SU-DHL-6 (cell line): ENCODE data around the gene ODF2.

Source experiments
- EZH2phosphoT487 ChIP-seq: fragments of 200-600 bp; sonication (generic), shearing (Covaris generic); conservative IDR thresholded peaks from 2 replicates; pipeline ENCODE4 v1.6.1; 2018; ENCODE audit warnings: mild to moderate bottlenecking, antibody characterized with exemption, low read length, moderate library complexity, mixed read lengths
- TF ChIP-seq, protein P1 (sequence below): fragments of 200-600 bp; sonication (generic); IDR thresholded peaks from one replicate; pipeline ENCODE4 v1.5.1; 2017; ENCODE audit warnings: antibody characterized with exemption, mild to moderate bottlenecking, low read length, moderate library complexity; ENCODE audit not compliant: insufficient read depth, poor library complexity, severe bottlenecking

DNA sequence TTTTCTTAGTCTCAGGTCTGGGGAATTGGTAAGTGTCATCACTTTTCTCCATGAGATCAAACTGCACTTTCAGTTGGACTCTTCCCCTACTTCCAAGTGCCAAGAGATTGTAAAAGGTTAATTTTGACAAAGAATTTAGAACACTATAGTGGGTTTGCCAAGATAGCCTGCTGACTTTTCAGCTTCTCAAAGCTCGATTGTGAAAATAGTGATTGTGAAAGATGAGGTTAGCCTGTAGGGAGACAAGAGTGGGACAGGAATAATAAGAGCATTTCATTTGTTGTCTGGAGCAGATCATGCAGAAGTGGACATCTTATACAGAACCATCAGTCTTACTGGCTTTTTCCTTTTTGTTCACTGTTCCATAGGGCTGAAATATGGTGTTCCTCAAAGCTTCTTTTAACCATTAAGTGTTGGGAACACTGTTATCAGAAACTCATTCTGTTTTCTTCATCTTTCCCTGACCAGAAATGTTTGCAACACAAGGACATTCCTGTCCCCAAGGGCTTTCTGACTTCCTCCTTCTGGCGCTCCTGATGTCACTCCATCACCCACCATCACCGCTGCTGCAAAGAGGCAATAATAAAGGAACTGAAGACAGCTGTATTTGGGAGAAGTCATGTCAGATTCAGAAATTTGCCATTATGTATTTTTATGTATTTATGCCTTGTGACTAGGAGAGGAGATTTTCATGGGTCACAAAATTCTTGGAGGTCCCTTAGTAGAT, 85.0 kb downstream of the ODF2 start:
- TF ChIP-seq, protein P1, sequence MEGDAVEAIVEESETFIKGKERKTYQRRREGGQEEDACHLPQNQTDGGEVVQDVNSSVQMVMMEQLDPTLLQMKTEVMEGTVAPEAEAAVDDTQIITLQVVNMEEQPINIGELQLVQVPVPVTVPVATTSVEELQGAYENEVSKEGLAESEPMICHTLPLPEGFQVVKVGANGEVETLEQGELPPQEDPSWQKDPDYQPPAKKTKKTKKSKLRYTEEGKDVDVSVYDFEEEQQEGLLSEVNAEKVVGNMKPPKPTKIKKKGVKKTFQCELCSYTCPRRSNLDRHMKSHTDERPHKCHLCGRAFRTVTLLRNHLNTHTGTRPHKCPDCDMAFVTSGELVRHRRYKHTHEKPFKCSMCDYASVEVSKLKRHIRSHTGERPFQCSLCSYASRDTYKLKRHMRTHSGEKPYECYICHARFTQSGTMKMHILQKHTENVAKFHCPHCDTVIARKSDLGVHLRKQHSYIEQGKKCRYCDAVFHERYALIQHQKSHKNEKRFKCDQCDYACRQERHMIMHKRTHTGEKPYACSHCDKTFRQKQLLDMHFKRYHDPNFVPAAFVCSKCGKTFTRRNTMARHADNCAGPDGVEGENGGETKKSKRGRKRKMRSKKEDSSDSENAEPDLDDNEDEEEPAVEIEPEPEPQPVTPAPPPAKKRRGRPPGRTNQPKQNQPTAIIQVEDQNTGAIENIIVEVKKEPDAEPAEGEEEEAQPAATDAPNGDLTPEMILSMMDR = no peak
- TF ChIP-seq EZH2phosphoT487 = no peak
